Tibial nerve (tissue), 4 donors: ENCODE results near the gene LMBRD2. TPM values are rescaled to one million over a fixed set of nuclear protein-coding genes. Genes with fewer than 3 reads are reported as not detected.

Experiments used
- DNase-seq, 2 donors: peaks; one replicate each; pipeline ENCODE4 v3.0.0-alpha.2; 2019; ENCODE audit warnings: low spot score in 2 of 2
- H3K27ac ChIP-seq, 4 donors: fragments of 200-600 bp; sonication (generic) in 3 of 4; one replicate each; pipeline ENCODE4 v1.5.1; 2017 to 2019; ENCODE audit warnings: mild to moderate bottlenecking in 1 of 4
- H3K27me3 ChIP-seq, 2 donors: fragments of 200-600 bp; sonication (generic) in 1 of 2; one replicate each; pipeline versions ENCODE4 v1.5.1 to v1.6.0; 2017 to 2019
- H3K36me3 ChIP-seq, 3 donors: fragments of 200-600 bp; sonication (generic); one replicate each; pipeline ENCODE4 v1.5.1; 2018 to 2019
- H3K4me1 ChIP-seq, 4 donors: fragments of 200-600 bp; sonication (generic) in 3 of 4; one replicate each; pipeline ENCODE4 v1.5.1; 2017 to 2019
- H3K4me3 ChIP-seq, 4 donors: fragments of 200-600 bp; sonication (generic) in 3 of 4; one replicate each; pipeline ENCODE4 v1.5.1; 2017 to 2019; ENCODE audit warnings: mild to moderate bottlenecking in 1 of 4, moderate library complexity in 1 of 4
- H3K9me3 ChIP-seq, 4 donors: fragments of 200-600 bp; sonication (generic) in 3 of 4; one replicate each; pipeline ENCODE4 v1.5.1; 2017 to 2019
- CTCF ChIP-seq, 5 experiments: fragments of 200-600 bp in 3 of 5; fragments of 450-650 bp in 2 of 5; sonication (generic) in 3 of 5; IDR thresholded peaks; one replicate each; pipeline ENCODE4 v1.5.1; 2016 to 2019; ENCODE audit warnings: antibody characterized with exemption in 5 of 5, mild to moderate bottlenecking in 3 of 5, moderate library complexity in 2 of 5
- EP300 ChIP-seq, 2 donors: sonication (generic); formaldehyde crosslinking; IDR thresholded peaks; one replicate each; pipeline ENCODE4 v1.6.1; 2017; ENCODE audit warnings: antibody characterized with exemption in 2 of 2, mild to moderate bottlenecking in 1 of 2
- POLR2A ChIP-seq, 2 donors: fragments of 450-650 bp; IDR thresholded peaks; one replicate each; pipeline ENCODE4 v1.6.1; 2017; ENCODE audit warnings: antibody characterized with exemption in 2 of 2, mild to moderate bottlenecking in 2 of 2, moderate library complexity in 2 of 2
- WGBS, 2 donors: methylation state at CpG; one replicate each; pipeline ENCODE4 v1.1.5; 2018; 5-methylcytosine and 5-hydroxymethylcytosine counted together
- total RNA-seq, 4 donors: library from RNA; depleted of rRNA; stranded (reverse); fragments of >200 nt; gene quantifications; one replicate each; pipeline ENCODE4 v1.1.0, GENCODE V29; 2016

LMBRD2 gene
- total RNA-seq, 4 donors from 2014 or later = 9.0 to 29.7 (median 15.6) TPM

- peaks cover 0 to 59% (median 0%) of the 10 kb centered on the region in 3 donors for H3K36me3 ChIP-seq
- no peak for TF ChIP-seq CTCF (IDR thresholded peaks at IDR 0.05)
- TF ChIP-seq EP300 (IDR thresholded peaks at IDR 0.05) = no peak
- TF ChIP-seq POLR2A (IDR thresholded peaks at IDR 0.05) = no peak
- no peaks in the 10 kb centered on the region for H3K27me3 ChIP-seq
- 88 to 93% methylated on average over 1 of the region's 1 CpG for whole genome bisulfite sequencing, 2 donors
- DNase-seq = no peak
- H3K4me3 ChIP-seq = no peak overlapping the region
- no peaks in the 10 kb centered on the region for H3K4me1 ChIP-seq
- peaks cover 0 to 15% (median 3%) of the 10 kb centered on the region in 4 donors for H3K9me3 ChIP-seq
- H3K27ac ChIP-seq = no peak overlapping the region
These were observed 22.9 kb downstream of the LMBRD2 start for GRCh38 chr5:36128795-36129194.

GRCh38 chr5:36125868-36126267 is 25.8 kb downstream of the LMBRD2 start:
- H3K27ac ChIP-seq = no peak overlapping the region
- WGBS, 2 donors = 86 to 97% methylated on average over 1 of the region's 1 CpG
- H3K36me3 ChIP-seq = peaks cover 0 to 44% (median 0%) of the 10 kb centered on the region in 3 donors
- no peaks in the 10 kb centered on the region for H3K4me1 ChIP-seq
- H3K27me3 ChIP-seq = no peaks in the 10 kb centered on the region
- no peak for TF ChIP-seq EP300 (IDR thresholded peaks at IDR 0.05)
- no peak overlapping the region for H3K4me3 ChIP-seq
- H3K9me3 ChIP-seq = peaks cover 0 to 15% (median 3%) of the 10 kb centered on the region in 4 donors
- no peak for DNase-seq

- H3K4me3 ChIP-seq = no peak overlapping the region
- 83 to 94% methylated on average over 1 of the region's 1 CpG for WGBS, 2 donors
- no peak for TF ChIP-seq CTCF (IDR thresholded peaks at IDR 0.05)
- TF ChIP-seq POLR2A (IDR thresholded peaks at IDR 0.05) = no peak
- no peak for TF ChIP-seq EP300 (IDR thresholded peaks at IDR 0.05)
- no peak overlapping the region for H3K27ac ChIP-seq
- no peaks in the 10 kb centered on the region for H3K27me3 ChIP-seq
- DNase-seq = no peak
- no peaks in the 10 kb centered on the region for H3K9me3 ChIP-seq
- peaks cover 0 to 75% (median 14%) of the 10 kb centered on the region in 3 donors for H3K36me3 ChIP-seq
- no peaks in the 10 kb centered on the region for H3K4me1 ChIP-seq
These were observed 40.4 kb downstream of the LMBRD2 start for GRCh38 chr5:36111238-36111637.

- TF ChIP-seq CTCF (IDR thresholded peaks at IDR 0.05) (no peak), EP300 (IDR thresholded peaks at IDR 0.05) (no peak), POLR2A (IDR thresholded peaks at IDR 0.05) (no peak)
- peaks cover 0 to 82% (median 14%) of the 10 kb centered on the region in 3 donors for H3K36me3 ChIP-seq
These were observed 42.8 kb downstream of the LMBRD2 start for GRCh38 chr5:36108758-36109460.

GRCh38 chr5:36105819-36106218 is 45.9 kb downstream of the LMBRD2 start:
- Histone ChIP-seq H3K27ac (no peak overlapping the region), H3K4me1 (no peaks in the 10 kb centered on the region), H3K27me3 (no peaks in the 10 kb centered on the region), H3K9me3 (no peaks in the 10 kb centered on the region), H3K4me3 (no peak overlapping the region), H3K36me3 (peaks cover 0 to 75% (median 14%) of the 10 kb centered on the region in 3 donors)
- no peak for DNase-seq
- TF ChIP-seq EP300 (IDR thresholded peaks at IDR 0.05) = no peak
- TF ChIP-seq POLR2A (IDR thresholded peaks at IDR 0.05) = no peak
- no peak for TF ChIP-seq CTCF (IDR thresholded peaks at IDR 0.05)
- WGBS, 2 donors = 58 to 67% methylated on average over 2 of the region's 2 CpGs

More at GRCh38 chr5:36108758-36109460, 42.8 kb downstream of the LMBRD2 start:
- no peaks in the 10 kb centered on the region for H3K27me3 ChIP-seq
- no peak for DNase-seq
- 76 to 77% methylated on average over 3 of the region's 3 CpGs for WGBS, 2 donors
- no peak overlapping the region for H3K4me3 ChIP-seq
- no peaks in the 10 kb centered on the region for H3K9me3 ChIP-seq
- H3K4me1 ChIP-seq = no peaks in the 10 kb centered on the region
- H3K27ac ChIP-seq = no peak overlapping the region
